PC-3 (cell line): Measurements from ENCODE around the gene PPP1R13B. TPM values are rescaled to one million over a fixed set of nuclear protein-coding genes. Genes with fewer than 3 reads are reported as not detected.

ENCODE experiments used
- ATAC-seq: fragments of 200-7000 bp; cut with Tn5 transposase; 2 replicates; pipeline ENCODE4 v1.9.1; 2020; ENCODE audit warnings: mild to moderate bottlenecking, moderate library complexity
- BruUV-seq: library from RNA; stranded (reverse); fragments of 400-500 nt; replicated peaks from 2 replicates; lab custom pipeline; 2021; lab: Mats Ljungman, UMichigan
- CTCF ChIA-PET: fragments of 300-600 bp; sonication (Branson Sonifier 250); formaldehyde crosslinking; loops from one replicate; lab custom pipeline; 2022; ENCODE audit warnings: antibody characterized with exemption; lab: Charles Lee
- POLR2A ChIA-PET: fragments of 300-600 bp; sonication (Branson Sonifier 250); formaldehyde crosslinking; loops from one replicate; lab custom pipeline; 2022; ENCODE audit warnings: antibody characterized with exemption; ENCODE audit not compliant: unreplicated experiment; lab: Charles Lee
- DNase-seq: peaks from one replicate; pipeline ENCODE4 v3.0.0-alpha.2; 2015
- H2AFZ ChIP-seq: fragments of 300-600 bp; sonication (generic); 2 replicates; pipeline ENCODE4 v1.6.0; 2016; ENCODE audit warnings: antibody characterized with exemption, low read length
- H3F3A ChIP-seq: fragments of 300-600 bp; sonication (generic); one replicate; pipeline ENCODE4 v1.6.0; 2017; ENCODE audit warnings: antibody characterized with exemption, low read length, control low read depth, mild to moderate bottlenecking; ENCODE audit not compliant: unreplicated experiment
- H3K27ac ChIP-seq: fragments of 300-600 bp; sonication (generic); 2 replicates; pipeline ENCODE4 v1.5.1; 2016; ENCODE audit warnings: mild to moderate bottlenecking, low read length
- H3K27me3 ChIP-seq: fragments of 300-600 bp; sonication (generic); 2 replicates; pipeline ENCODE4 v1.6.1; 2016; ENCODE audit warnings: low read length, mixed read lengths
- H3K36me3 ChIP-seq: fragments of 300-600 bp; sonication (generic); 2 replicates; pipeline ENCODE4 v1.6.1; 2016; ENCODE audit warnings: low read depth, mixed run types, low read length, mixed read lengths
- H3K4me1 ChIP-seq: fragments of 300-600 bp; sonication (generic); 2 replicates; pipeline ENCODE4 v1.5.1; 2016; ENCODE audit warnings: low read length; ENCODE audit not compliant: insufficient read depth
- H3K4me2 ChIP-seq: fragments of 300-600 bp; sonication (generic); 2 replicates; pipeline ENCODE4 v1.6.0; 2016; ENCODE audit warnings: low read length
- H3K4me3 ChIP-seq: fragments of 300-600 bp; sonication (generic); 2 replicates; pipeline ENCODE4 v1.5.1; 2016; ENCODE audit warnings: mild to moderate bottlenecking, low read length, mixed read lengths
- H3K79me2 ChIP-seq: fragments of 300-600 bp; sonication (generic); 2 replicates; pipeline ENCODE4 v1.6.1; 2017; ENCODE audit warnings: low read length, mixed read lengths
- H3K9ac ChIP-seq: fragments of 300-600 bp; sonication (generic); 2 replicates; pipeline ENCODE4 v1.6.0; 2016; ENCODE audit warnings: mild to moderate bottlenecking, low read length
- H3K9me2 ChIP-seq: fragments of 300-600 bp; sonication (generic); replicated peaks from 2 replicates; pipeline ENCODE4 v1.6.1; 2016; ENCODE audit warnings: mixed run types, low read length, mixed read lengths
- H3K9me3 ChIP-seq: fragments of 300-600 bp; sonication (generic); 2 replicates; pipeline ENCODE4 v1.6.1; 2016; ENCODE audit warnings: low read length, mixed read lengths
- H4K20me1 ChIP-seq: fragments of 300-600 bp; sonication (generic); 2 replicates; pipeline ENCODE4 v1.6.1; 2016; ENCODE audit warnings: low read length, mixed read lengths
- CTCF ChIP-seq: fragments of 300-600 bp; sonication (generic); conservative IDR thresholded peaks from 2 replicates; pipeline ENCODE4 v1.5.1; 2017; ENCODE audit warnings: antibody characterized with exemption, low read depth, mild to moderate bottlenecking, low read length
- EZH2 ChIP-seq: fragments of 300-600 bp; sonication (generic); IDR thresholded peaks from one replicate; pipeline ENCODE4 v1.6.1; 2017; ENCODE audit warnings: antibody characterized with exemption, mild to moderate bottlenecking, low read length; ENCODE audit not compliant: unreplicated experiment
- EZH2phosphoT487 ChIP-seq: fragments of 300-600 bp; sonication (generic); IDR thresholded peaks from 2 replicates; pipeline ENCODE4 v1.6.1; 2018; ENCODE audit warnings: mild to moderate bottlenecking, antibody characterized with exemption, low read length, borderline replicate concordance
- intact Hi-C: fragments of 100-400 bp; cut with micrococcal nuclease; formaldehyde crosslinking; loops from 2 replicates; pipeline ENCODE4 v1.9.0; 2023
- total RNA-seq: library from RNA; depleted of rRNA; stranded (reverse); fragments of >200 nt; gene quantifications from 2 replicates; pipeline ENCODE4 v1.2.3, GENCODE V29; 2014

Gene PPP1R13B
- total RNA-seq, 1 experiment from 2014 or later = 13.0 TPM

DNA sequence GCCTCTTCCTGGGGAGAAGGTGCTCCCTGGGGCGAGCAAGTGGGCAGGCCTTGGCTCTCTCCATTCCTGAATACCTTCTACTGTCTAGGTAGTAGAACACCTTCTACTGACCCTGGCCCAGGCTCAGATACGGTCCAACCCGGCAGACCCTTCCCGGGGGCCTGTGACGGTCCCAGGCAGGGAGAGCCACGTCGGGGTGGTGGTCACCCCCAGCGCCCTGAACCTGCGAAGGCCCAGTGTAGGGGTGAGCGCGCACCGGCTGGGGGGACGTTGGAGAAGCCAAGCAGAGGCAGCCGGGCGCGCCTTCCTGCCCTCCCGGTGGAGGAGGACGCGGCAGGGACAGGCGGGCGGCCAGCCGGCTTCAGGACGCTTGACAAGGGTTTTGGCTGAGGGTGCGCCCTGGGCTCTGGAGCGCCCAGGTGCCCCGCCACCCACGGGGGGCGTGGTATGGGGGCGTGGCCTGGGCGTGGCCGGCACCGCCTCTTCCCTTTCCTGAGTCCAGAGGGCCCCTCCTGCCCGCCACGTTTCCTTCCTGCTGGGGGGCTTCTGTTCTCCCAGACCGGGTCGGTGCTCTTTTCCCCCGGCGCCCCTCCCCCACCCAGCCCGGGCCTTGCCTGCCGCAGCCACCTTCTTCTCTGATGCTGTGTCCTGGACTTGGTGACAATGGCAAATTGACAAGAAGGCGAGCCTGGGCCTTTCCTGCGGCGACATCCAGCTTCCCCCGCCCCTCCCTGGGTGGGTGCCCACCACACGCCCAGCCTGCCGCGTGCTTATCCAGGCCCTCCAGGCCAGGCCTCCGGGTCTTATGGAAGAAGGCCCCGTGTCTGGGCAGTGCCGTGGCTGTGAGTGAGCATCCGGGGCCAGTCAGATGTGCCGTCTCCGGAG, 24.5 kb upstream of the PPP1R13B start:
- H3F3A ChIP-seq = no peaks in the 10 kb centered on the region
- BruUV-seq = no TSS peak
- no peaks in the 10 kb centered on the region for H4K20me1 ChIP-seq
- CTCF ChIA-PET = no interaction called here
- no peak overlapping the region for H3K4me2 ChIP-seq
- DNase-seq (no peak), ATAC-seq (peak; percentile 47)
- H3K9me3 ChIP-seq = no peaks in the 10 kb centered on the region
- H3K27ac ChIP-seq = no peak overlapping the region
- H3K4me1 ChIP-seq = no peaks in the 10 kb centered on the region
- H3K79me2 ChIP-seq = no peaks in the 10 kb centered on the region
- no peak overlapping the region for H3K4me3 ChIP-seq
- no peaks in the 10 kb centered on the region for H3K9me2 ChIP-seq
- no peak for TF ChIP-seq EZH2
- TF ChIP-seq EZH2phosphoT487 = no peak
- TF ChIP-seq CTCF = no peak
- no peaks in the 10 kb centered on the region for H3K36me3 ChIP-seq
- no peaks in the 10 kb centered on the region for H3K27me3 ChIP-seq
- no peak overlapping the region for H2AFZ ChIP-seq
- POLR2A ChIA-PET = no interaction called here
- no peak overlapping the region for H3K9ac ChIP-seq
- intact Hi-C loops = no loop called here

DNA sequence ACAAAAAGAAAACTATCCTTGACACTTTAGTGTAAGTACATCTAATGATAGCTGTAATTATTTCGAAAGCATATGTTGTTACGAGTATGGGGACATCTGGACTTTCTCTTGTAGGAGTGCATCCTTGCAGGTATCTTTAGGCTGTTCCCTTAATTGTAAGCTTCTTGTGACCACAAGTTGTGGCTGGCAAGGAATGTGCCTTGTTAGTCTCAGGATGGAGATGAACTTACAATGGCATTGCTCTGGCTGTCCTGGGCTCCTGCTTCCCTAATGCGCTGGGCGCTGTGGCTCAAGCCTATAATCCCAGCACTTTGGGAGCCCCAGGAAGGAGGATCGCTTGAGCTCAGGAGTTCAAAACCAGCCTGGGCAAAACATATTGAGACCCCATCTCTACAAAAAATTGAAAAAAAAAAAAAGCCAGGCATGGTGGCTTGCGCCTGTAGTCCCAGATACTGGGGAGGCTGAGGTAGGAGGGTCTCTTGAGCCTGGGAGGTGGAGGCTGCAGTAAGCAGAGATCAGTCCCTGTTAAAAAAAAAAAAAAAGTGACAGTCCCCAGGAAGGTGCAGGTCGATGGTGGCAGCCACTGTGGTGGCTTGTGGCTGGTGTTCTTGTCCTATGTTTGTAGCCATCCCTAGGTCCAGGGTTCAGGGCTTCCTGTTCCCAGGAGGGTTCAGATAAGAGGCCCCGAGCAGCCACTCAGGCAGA, 23.7 kb upstream of the PPP1R13B start:
- Histone ChIP-seq H3K4me2 (no peak overlapping the region), H3K27ac (no peak overlapping the region), H4K20me1 (no peaks in the 10 kb centered on the region), H3K27me3 (no peaks in the 10 kb centered on the region), H3K9ac (no peak overlapping the region), H3K4me3 (no peak overlapping the region), H2AFZ (no peak overlapping the region), H3K36me3 (no peaks in the 10 kb centered on the region), H3K79me2 (no peaks in the 10 kb centered on the region), H3F3A (no peaks in the 10 kb centered on the region), H3K9me2 (no peaks in the 10 kb centered on the region), H3K9me3 (no peaks in the 10 kb centered on the region), H3K4me1 (no peaks in the 10 kb centered on the region)
- no peak for ATAC-seq
- no TSS peak for BruUV-seq
- CTCF ChIA-PET = no interaction called here
- POLR2A ChIA-PET = no interaction called here
- intact Hi-C loops = no loop called here
- no peak for DNase-seq
- TF ChIP-seq EZH2 (no peak), CTCF (no peak), EZH2phosphoT487 (no peak)
